Stimulated activated CD4-positive, alpha-beta T cell treated with anti-CD3 and anti-CD28 coated beads, Interleukin-12 subunit alpha, Interleukin-12 subunit beta, amount 100 ng/mL, for 24 hours (primary cell): ENCODE results near the gene TNNC2.
"Not testable (repeated sequence)": the region's sequence is repeated elsewhere in the genome, so short reads cannot be mapped to it uniquely, and the experiment has no call there.

Source experiments
- DNase-seq, 2 experiments: peaks; one replicate each; pipeline ENCODE4 v3.0.0-alpha.2; 2020; ENCODE audit warnings: low read depth in 2 of 2

TNNC2 gene

DNA sequence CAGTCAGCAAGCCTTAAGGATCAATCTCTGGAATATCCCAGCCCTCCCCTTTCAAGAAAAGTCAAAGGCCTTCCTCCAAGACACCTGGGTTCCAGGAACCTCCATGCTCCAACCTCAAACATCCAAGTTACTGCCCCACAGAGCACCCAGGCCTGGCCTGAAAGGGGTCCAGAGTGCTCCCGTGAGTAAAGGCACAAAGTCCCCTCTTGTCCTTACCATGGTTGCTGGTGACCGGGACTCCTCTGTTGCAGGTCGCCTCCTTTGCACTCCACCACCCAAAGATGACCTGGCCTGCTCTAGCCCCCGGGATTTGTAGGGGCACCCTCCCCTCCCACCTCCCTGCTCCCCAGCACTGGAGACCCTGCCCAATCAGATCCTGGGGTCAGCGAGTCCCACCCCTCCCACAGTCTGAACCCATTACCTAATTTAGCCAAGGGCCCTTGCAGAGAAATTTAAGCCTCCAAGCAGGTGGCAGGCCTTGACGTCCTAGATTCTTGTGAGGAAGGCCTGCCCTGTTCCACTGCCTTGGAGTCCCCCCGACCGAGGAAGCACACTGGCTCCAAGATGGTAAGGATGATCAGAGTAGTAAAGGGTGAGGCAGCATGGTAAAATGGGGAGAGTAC lies at the start of gene TNNC2:
Gene TNNC2, minus strand, starts transcription at position 283 of the 623 bp plus-strand sequence. Its CDS starts 64 bp downstream, at position 219.
- no peak for DNase-seq

DNA sequence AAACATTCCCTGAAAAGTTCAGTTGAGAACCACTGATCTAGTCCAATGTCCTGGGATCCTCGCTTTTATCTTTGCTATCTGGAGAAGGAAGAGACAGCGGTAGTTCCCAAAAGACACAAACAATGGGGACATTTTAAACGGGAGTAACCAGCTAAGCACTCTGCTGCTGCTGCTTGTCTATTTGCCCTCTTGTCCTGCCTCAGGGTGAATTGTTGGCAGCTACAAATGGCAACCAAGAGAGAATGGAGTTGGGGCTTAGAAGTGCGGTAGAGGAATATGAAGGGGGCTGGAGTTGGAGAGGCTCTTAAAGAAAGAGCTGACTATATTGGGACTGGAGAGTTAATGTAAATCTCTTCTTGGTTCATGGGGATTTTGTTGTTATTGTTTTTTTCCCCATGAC lies 47.5 kb upstream of the TNNC2 start:
- no peak for DNase-seq

DNA sequence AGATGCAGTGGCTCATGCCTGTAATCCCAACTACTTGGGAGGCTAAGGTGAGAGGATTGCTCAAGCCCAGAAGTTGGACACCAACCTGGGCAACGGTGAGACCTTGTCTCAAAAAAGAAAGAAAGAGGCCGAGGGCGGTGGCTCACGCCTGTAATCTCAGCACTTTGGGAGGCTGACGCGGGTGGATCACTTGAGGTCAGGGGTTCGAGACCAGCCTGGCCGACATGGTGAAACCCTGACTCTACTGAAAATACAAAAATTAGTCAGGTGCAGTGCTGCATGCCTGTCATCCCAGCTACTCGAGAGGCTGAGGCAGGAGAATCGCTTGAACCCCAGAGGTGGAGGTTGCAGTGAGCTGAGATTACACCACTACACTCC lies 47.0 kb upstream of the TNNC2 start:
- DNase-seq: not testable (repeated sequence)

DNA sequence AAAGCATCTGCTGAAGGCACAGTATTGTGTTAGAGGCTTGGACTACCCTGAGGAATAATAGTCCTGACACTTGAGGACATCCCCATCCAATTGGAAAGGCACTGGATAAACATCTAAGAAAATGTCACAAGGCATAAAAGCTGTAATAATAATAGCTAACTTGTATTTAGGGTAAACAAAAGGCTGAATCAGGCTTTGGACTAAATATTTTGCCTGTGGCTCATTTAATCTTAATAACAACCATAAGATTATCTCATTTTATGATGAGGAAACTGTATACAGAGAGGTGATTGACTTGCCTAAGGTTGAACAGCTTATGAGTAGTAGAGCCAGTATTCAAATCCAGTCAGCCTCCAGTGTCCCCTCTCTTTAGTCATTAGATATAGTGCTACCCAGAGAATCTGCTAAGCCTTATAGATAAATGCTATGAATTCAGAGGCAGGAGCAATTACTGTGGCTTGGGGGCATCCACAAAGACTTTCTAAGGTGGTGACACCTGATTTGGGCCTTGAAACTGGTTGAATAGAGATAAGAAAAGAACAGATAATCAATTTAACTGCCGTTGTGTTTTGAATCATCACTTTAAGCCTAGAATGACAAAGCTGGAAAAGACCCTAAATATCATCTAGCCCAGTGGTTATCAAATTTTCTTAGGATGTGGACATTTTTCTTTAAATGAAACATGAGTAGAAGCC lies 46.4 kb upstream of the TNNC2 start:
- DNase-seq: no peak

DNA sequence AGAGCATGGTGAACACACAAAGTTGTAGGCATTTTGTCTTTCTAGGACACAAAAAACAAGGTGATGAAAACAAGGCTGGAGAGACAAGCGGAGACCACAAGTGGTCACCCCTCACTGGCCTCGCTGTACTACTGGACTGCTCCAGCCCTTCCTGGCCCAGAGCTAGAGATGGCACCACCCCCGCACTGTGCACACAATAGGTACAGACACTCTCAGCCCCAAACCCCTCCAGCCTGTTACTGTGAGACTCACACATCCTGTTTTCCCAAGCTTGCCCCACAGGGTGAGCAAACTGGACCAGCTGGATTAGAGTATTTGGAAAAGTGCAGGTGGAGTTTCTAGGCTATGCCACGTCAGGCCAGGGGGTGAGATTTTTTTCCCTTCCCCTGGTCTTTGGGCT lies 45.5 kb upstream of the TNNC2 start:
- no peak for DNase-seq

DNA sequence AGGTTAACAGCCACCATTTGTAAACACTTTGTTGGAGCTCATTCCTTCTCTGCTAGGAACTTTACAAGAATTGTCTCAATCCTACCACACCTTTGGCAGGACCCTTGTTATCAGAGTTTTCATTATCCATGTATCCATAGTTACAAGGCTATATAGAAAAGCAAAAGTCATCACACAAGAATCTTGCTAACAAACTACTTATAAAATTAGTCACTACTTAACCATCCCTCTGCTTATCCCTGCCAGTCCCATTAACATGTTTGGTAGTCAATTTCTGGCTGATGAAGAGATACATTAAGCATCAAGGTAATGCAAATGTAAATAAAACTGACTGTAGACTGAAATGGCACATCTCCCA lies 40.7 kb upstream of the TNNC2 start:
- no peak for DNase-seq

DNA sequence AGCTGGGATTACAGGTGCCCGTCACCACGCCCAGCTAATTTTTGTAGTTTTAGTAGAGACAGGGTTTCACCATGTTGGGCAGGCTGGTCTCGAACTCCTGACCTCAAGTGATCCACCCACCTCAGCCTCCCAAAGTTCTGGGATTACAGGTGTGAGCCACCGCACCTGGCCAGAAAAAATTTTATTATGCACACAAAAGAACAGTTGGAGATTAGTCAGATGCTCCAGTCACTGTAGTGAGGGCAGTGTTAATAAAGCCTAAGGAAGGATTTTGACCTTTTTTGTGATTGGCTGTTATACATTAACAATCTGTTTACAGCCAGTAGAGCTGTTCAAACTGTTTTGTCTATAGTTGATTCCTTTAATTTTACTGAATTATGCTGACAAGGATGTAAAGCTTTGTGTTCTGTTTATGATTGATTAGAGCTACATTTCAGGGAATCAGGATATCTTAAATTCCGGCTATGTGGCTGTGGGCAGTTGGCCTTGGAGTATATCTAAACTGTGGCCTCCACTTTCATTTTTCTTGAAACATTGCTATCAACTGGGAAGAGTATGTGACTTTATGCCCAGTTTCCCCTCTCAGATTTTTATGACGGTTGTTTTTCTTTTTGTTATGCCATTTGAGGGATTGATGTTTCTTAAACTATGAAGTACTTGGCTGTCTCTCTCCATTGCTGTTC lies 40.2 kb upstream of the TNNC2 start:
- no peak for DNase-seq

DNA sequence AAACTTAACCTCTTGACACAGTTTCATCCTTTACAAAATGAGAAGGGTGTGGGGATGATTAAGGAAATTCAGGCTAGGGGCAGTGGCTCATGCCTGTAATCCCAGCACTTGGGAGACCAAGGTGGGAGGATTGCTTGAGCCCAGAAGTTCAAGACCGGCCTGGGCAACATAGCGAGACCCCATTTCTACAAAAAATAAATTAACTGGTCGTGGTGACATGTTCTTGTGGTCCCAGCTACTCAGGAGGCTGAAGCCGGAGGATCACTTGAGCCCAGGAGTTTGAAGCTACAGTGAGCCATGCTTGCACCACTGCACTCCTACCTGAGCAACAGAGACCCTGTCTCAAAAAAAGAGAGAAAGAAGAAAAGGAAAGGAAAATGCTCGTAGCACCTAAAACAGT lies 39.3 kb upstream of the TNNC2 start:
- DNase-seq: no peak

DNA sequence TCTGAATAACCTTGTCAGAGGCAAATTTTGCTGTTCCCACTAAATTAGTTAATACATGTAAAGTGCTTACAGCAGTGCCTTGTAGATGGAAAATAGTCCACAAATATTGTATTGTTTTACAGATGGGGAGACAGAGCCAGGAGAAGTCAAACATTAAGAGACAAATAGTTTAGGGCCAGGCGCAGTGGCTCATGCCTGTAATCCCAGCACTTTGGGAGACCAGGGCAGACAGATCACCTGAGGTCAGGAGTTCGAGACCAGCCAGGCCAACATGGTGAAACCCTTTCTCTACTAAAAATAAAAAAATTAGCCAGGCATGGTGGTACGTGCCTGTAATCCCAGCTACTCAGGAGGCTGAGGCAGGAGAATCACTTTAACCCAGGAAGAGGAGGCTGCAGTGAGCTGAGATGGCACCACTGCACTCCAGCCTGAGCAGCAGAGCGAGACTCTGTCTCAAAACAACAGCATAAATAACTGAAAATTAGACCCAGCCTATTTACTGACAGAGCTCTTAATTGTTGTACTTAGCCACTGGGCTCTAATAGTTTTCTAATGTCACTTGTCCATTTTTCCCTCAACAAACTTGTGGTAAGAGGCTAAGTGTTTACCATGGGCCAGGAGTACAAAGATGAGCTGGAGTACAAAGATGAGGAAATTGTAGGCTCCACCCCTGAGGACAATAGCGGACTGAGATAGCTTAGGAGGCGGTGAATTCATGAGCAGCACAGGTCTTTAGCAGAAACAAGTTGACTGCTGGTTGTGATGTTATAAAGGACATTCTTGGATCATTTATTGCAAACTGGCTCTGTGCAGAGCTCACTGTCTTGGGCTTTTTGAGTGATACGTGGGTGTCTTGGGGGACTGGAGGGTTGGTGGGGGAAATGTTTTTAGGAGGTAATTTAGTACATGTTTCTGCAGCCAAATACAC lies 36.7 kb upstream of the TNNC2 start:
- DNase-seq: no peak

DNA sequence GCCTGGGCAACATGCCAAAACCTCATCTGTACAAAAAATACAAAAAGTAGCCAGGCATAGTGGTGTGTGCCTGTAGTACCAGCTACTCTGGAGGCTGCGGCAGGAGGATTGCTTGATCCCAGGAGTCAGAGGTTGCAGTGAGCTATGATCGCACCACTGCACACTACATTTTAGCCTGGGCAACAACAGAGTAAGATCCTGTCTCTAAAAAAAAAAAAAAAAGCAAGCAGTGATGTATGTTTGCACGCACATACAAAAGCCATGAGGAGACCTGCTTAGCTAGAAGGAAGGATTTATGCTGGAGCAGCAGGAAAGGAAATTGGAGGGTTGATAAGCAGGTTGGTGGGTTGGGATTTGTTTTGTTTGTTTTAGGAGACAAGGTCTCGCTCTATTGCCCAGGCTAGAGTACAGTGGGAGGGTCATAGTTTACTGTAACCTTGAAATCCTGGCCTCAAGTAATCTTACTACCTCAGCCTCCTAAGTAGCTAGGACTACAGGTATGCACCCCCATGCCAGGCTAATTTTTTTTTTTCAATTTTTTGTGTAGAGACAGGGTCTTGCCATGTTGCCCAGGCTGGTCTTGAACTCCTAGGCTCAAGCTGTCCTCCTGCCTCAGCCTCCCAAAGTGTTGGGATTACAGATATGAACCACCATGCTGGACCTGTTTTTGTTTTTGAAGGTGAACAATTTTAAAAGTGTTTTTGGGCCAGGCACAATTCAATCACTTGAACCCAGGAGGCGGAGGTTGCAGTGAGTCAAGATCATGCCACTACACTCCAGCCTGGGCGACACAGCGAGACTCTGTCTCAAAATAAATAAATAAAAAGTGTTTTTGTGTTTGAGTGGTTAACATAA lies 34.3 kb upstream of the TNNC2 start:
- no peak for DNase-seq

DNA sequence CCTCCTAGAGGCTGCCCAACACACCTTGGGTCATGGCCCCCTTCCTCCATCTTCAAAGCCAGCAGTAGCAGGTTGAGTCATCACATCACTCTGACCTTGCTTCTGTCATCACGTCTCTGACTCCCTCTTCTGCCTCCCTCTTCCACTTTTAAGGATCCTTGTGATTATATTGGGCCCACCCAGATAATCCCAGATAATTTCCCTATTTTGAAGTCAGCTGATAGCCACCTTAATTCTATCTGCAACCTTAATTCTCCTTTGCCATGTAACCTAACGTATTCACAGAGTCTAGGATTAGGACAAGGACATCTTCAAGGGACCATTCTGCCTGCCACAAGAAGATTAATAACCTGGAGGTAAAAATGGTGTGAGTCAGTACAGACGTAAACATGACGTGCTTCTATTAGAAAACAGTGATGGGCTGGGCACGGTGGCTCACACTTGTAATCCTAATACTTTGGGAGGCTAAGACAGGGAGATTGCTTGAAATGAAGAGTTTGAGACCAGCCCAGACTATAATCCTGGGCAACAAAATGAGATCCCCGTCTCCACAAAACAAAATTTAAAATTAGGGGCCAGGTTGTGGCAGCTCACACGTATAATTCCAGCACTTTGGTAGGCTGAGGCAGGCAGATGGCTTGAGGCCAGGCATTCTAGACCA lies 33.6 kb upstream of the TNNC2 start:
- no peak for DNase-seq

DNA sequence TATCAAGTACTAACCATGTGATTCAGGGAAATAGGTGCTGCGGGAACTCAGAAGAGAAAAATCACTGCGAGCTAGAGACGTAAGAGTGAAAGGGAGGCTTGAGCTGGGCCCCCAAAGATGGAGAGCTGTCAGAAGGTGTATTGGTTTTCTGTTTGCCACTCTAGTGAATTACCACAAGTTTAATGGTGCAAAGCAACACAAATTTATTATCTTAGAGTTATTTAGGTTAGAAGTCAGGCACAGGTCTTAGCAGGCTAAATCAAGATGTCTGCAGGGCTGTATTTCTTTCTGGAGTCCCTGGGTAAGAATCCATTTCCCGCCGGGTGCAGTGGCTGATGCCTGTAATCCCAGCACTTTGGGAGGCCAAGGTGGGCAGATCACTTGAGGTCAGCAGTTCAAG lies 32.8 kb upstream of the TNNC2 start:
- DNase-seq: no peak

DNA sequence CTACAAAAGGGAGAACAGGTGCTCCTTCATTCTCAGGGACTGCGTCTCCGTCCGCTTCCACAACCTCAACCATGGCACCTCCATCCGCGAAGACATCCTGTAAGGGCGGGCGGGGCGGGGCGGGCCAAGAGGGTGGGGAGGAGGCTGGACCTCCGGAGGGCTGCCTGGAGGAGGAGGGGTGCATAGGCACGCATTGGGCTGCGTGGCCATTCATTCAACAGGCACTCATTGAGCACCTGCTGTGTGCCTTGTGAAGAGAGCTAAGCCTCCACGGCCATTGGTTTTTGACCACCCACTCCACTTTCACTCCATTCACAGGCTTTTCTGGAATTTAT lies 30.7 kb upstream of the TNNC2 start:
- peak in 1 of 2 experiments; percentile 41 for DNase-seq

DNA sequence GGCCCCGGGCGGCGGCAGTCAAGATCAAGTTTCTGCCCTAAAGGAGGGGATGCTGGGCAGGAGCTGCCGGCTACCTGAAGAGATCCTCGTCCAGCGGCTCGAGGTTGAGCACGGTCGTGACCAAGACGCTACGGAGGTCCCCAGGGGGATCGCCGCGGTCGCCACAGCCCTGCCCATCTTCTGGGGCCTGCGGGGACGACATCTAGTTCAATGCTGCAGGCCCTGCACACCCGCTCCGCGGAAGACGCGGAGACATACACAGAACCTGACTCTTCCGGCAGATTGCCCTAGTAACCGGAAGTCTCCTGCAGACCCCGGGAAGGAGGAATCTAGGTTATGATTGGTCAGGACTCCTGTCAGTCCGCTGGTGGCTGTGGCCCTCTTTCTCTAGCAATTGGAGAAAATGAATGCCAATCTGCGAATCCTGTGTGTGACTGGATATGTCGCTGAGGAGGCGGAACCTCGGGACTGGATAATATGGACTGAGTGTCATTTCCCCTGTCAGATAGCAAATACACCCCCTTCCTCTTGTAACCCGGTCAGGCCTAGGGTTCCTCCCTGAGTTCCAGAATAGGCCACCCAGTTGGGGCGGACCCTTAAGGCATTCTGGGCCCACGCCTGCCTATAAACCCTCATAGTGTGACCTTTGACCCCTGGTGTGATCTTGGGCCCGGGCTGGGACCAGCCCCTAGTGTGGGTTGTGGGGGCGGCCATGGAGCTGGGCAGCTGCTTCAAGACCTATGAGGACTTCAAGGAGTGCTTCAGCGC lies 30.2 kb upstream of the TNNC2 start, which contains the start of the genes ACOT8 and ZSWIM3:
Gene ACOT8, minus strand, starts transcription at position 279 of the 768 bp plus-strand sequence. Its CDS starts 77 bp downstream, at position 202.
Gene ZSWIM3, plus strand, starts transcription at position 501 of the 768 bp plus-strand sequence. Its CDS starts 212 bp downstream, at position 713.
- DNase-seq: peak; percentile 81 to 87

DNA sequence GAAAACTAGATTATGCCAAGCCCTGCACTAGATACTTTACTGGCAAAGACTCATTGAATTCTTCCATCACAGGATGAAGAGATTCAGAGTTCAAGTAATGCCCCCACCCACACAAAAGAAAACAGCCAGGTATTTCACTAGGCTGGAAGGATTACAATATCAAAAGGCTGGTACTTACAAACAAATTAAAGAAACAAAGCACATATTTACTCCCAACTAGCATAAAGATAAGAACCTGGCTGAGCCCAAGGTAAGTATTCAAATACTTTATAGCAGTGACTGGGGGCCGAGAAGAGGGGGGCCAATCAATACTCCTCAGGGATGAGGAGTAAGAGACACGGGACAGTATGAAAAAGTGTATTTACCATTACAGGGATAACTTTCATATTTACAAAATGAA lies 26.4 kb upstream of the TNNC2 start:
- no peak for DNase-seq

DNA sequence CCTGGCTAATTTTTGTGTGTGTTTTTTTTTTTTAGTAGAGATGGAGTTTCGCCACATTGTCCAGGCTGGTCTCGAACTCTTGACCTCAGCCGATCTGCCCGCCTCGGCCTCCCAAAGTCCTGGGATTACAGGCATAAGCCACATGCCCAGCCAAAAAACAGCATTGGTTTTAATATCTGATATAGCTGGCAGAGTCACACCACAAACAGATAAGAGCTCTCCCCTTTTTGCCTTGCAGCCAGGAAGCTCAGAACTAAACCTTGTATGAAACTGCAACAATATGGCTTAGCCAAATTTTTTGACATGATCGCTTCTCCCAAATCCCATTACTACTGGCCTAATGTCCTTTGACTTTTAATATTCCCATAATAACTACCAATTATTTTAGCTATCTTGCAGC lies 25.2 kb upstream of the TNNC2 start:
- DNase-seq: no peak

DNA sequence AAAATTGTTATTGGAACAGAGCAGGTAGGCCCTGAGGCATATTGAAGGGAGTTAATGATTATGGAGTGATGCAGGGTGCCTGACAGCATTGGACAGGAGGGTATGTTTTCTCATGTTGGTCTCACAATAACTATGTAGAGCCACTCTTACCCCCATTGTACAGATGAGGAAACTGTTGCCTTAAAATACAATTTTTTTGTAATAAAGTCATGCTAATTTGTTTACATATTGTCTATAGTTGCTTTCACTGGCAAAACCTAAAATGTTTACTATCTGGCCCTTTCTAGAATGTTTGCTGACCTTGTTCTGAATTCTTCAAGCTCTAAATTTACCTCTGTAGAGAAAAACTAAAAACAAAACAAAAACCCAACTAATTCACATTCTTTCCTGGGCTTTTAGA lies 24.4 kb upstream of the TNNC2 start:
- no peak for DNase-seq

DNA sequence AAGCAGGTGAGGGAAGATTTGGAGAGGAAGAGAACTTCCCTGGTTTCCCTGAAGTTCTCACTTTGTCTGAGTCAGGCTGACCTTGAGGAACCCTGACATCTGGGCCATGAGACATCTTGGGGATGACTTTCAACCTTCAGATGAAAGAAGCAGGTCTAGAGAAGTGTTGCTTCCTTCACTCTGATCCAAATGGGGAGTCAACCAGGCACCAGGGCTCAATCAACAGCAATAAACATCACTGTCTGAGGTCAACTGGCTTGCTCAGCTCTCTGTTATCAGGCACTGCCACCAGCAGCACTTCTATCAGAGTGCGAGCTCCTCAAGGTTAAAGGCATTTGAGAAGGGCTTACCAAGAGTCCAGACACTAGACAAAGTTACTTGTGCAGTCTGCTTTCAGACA lies 23.8 kb upstream of the TNNC2 start:
- no peak for DNase-seq

DNA sequence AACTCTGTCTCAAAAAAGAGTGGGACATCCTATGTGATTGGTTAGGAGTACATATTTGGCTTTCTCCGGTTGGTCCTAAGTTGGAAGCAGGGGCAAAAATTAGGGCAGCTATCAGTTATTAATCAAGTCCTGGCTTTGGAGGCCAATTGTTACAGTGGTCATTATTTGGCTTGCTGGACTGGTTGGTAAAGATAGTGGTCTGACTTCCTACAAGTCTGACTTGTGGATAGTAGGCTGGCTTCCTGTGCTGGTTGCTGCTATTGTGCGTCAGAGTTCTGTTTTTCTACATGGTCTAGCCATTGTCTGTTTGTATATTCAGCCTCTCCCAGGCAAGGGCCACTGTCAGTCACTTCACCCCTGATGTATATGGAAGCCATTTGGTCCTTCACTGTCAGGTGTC lies 23.1 kb upstream of the TNNC2 start:
- DNase-seq: no peak
